Fibroblast of gingiva (primary cell): ENCODE measurements around the gene VSTM1.

Source experiments
- DNase-seq: peaks from one replicate; pipeline ENCODE4 v3.0.0-alpha.2; 2011; ENCODE audit warnings: low read depth

The VSTM1 gene

DNA sequence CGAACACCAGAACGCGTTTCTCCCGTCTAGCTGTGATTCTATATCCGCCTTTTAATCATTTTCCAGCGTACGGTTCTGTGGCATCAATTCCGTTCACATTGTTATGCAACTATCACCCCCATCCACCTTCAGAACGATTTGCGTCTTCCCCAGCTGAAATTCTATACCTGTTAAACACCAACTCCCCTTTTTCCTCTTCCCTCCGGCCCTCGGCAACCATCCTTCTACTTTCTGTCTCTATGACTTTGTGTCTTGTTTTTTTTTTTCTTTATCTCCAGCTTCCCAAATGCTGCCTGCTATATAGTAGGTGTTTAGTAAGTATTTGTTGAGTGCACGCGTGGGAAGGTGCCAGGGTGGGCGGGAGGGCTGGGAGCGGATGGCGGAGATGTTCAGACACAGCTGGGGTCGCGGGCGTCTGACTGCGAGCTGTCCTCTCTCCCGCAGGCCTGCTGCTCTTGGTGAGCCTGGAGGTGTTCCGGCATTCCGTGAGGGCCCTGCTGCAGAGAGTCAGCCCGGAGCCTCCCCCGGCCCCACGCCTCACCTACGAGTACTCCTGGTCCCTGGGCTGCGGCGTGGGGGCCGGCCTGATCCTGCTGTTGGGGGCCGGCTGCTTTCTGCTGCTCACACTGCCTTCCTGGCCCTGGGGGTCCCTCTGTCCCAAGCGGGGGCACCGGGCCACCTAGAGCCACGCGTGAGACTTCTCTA lies 52.0 kb downstream of the VSTM1 start:
- no peak for DNase-seq

- no peak for DNase-seq
Observed at GRCh38 chr19:54010474-54010873, 53.2 kb downstream of the VSTM1 start.

- DNase-seq: no peak
Observed at GRCh38 chr19:54009440-54009839, 54.3 kb downstream of the VSTM1 start.

GRCh38 chr19:54002495-54003315 lies 61.0 kb downstream of the VSTM1 start:
- DNase-seq: no peak

- DNase-seq: no peak
Observed at GRCh38 chr19:54001496-54001895, 62.2 kb downstream of the VSTM1 start.

- no peak for DNase-seq
Observed at GRCh38 chr19:53999694-54000093, 64.0 kb downstream of the VSTM1 start.

DNA sequence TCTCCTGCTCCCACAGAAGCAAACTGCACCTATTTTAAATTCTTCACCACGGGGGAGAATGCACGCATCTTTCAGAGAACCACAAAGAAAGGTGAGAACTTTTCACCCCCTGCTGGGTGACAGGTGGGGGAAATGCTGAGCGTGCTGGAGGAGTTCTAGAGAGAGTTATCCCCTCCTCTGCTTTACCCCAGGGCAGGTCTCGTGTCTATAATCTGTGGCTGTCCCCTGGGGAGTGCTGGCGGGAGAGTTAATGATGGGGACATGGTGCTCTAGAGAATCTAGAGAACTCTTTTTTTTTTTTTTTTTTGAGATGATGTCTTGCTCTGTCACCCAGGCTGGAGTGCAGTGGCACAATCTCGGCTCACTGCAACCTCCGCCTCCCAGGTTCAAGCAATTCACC lies 65.5 kb downstream of the VSTM1 start:
- DNase-seq: no peak

DNA sequence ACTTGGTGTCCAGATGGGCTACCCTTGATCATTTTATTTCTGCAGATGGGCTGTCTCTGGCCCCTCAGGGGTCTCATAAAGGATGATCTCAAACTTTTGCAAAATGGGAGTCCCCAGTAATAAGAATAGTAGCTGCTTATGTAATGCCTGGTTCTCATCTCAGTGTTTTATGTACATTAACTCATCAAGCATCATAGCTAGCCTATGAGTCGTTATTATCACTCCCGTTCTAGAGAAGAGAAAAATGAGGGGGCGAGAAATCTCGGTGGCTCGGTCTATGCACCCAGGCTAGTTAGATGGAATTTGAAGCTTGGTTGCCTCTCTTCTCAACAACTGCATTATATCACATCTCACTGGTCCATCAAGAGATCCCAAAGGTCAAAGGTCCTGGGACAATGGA lies 68.9 kb downstream of the VSTM1 start:
- DNase-seq: no peak

DNA sequence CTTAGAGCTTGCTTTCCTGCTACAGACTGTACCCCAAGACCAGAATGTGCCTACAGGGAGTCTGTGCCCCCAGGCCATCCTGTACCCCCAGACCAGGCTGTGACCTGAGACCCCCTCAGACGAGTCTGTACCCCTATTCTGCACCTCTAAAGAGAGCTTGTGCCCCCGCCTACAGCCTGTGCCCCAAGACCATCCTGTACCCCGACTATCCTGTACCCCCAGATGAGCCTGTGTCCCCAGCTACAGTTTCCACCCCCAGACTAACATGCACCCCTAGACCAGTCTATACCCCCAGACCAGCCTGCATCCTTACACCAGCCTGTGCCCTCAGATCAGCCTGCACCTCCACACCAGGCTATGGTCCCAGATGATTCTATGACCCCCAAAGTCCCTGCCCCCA lies 70.2 kb downstream of the VSTM1 start:
- no peak for DNase-seq

GRCh38 chr19:53992815-53993214 lies 70.9 kb downstream of the VSTM1 start:
- no peak for DNase-seq

GRCh38 chr19:53992211-53992610 lies 71.5 kb downstream of the VSTM1 start:
- no peak for DNase-seq

GRCh38 chr19:53991224-53992113 lies 72.2 kb downstream of the VSTM1 start, which contains the start of gene CACNG6:
CACNG6 (plus strand) TSS chr19:53991637; CDS start chr19:53992878, 1,241 bp downstream.
- DNase-seq: no peak
